Lower leg skin (tissue), 3 donors: ENCODE data around the gene RABEP2.

Experiments
- CTCF ChIP-seq, 3 donors: fragments of 450-650 bp; IDR thresholded peaks; one replicate each; pipeline ENCODE4 v1.5.1; 2016; ENCODE audit warnings: antibody characterized with exemption in 3 of 3, mild to moderate bottlenecking in 3 of 3, moderate library complexity in 2 of 3
- POLR2A ChIP-seq, 2 donors: fragments of 450-650 bp; IDR thresholded peaks; one replicate each; pipeline ENCODE4 v1.6.1; 2016 to 2017; ENCODE audit warnings: antibody characterized with exemption in 2 of 2, mild to moderate bottlenecking in 1 of 2, moderate library complexity in 1 of 2

DNA sequence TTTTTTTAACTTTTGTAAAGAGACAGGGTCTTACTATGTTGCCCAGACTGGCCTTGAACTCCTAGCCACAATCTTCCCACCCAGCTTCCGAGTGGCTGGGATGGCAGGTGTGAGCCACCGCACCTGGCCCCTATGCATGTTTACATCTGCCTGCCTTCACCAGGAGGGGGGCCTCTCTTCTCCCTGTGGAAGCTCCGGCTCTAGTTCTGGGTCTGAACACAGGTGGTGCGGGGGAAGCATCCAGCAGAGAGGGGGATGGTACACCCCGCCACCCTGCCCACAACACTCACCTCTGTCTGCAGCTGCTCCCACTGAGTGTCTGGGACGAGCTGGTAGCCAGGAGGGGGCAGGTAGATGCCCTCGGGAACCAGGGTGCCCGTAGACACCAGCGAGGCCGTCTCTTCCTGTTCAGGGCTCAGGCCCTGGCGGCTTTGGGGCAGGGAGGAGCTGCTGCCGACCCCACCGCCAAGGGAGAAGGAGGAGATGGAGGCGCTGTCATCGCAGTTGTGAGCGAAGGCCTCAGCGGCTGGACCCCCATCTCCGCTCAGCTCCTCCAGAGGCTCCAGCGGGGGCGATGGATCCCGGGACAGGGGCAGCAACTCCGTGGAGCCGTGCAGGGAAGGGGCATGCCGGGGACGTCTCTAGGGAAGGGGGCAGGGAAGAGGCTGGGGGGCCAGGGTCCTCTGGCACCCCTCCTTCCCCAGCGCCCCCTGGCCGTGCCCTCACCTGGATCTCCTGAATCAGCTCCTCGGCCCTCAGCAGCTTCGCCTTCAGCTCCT is 10.9 kb downstream of the RABEP2 start:
- no peak for TF ChIP-seq POLR2A (IDR thresholded peaks at IDR 0.05)
- no peak for TF ChIP-seq CTCF (IDR thresholded peaks at IDR 0.05)
